ENCODE data around the gene CCDC34. TPM values are rescaled to one million over a fixed set of nuclear protein-coding genes. Genes with fewer than 3 reads are reported as not detected.
A peak's percentile ranks its signal among the peaks of the same experiment; 100 is the strongest.

The CCDC34 gene
- total RNA-seq, 1 donor from 2014 or later, result 30.6 TPM

- Histone ChIP-seq H3K9me3 (ENCODE audit: low read depth) (no peaks in the 10 kb centered on the region), H3K79me2 (ENCODE audit: low read depth) (peaks cover 21% of the 10 kb centered on the region), H3K27me3 (no peaks in the 10 kb centered on the region), H3K9ac (no peak overlapping the region), H4K20me1 (ENCODE audit: low read depth) (no peaks in the 10 kb centered on the region), H3K4me2 (no peak overlapping the region), H3K4me3 (no peak overlapping the region), H3K36me3 (no peaks in the 10 kb centered on the region), H2AFZ (replicated peaks) (no peak overlapping the region), H3K27ac (no peak overlapping the region), H3K4me1 (peaks cover 23% of the 10 kb centered on the region), H3F3A (ENCODE audit: low read depth) (peaks cover 19% of the 10 kb centered on the region)
- Mint-ChIP-seq H3K36me3 (peaks cover 18% of the 10 kb centered on the region), H3K27ac (no peak overlapping the region), H3K9me3 (no peaks in the 10 kb centered on the region), H3K27me3 (ENCODE audit: insufficient read depth, low read depth) (peaks cover 2% of the 10 kb centered on the region), H3K4me1 (peaks cover 24% of the 10 kb centered on the region), H3K4me3 (no peak overlapping the region)
- no peak for DNase-seq (ENCODE audit: low spot score)
- no peak for TF ChIP-seq EZH2 (IDR thresholded peaks at IDR 0.05)
- no peak for TF ChIP-seq EZH2phosphoT487 (IDR thresholded peaks at IDR 0.05)
- no peak for TF ChIP-seq CTCF (IDR thresholded peaks at IDR 0.05)
Observed at GRCh38 chr11:27356624-27357222, 6.3 kb downstream of the CCDC34 start.

- H2AFZ ChIP-seq (replicated peaks), result no peak overlapping the region
- H3K9me3 ChIP-seq (ENCODE audit: low read depth), result no peaks in the 10 kb centered on the region
- peaks cover 13% of the 10 kb centered on the region for H3K79me2 ChIP-seq (ENCODE audit: low read depth)
- no peak overlapping the region for H3K4me3 ChIP-seq
- H3K27ac ChIP-seq, result peak overlapping the region; percentile 39
- no peaks in the 10 kb centered on the region for H4K20me1 ChIP-seq (ENCODE audit: low read depth)
- Mint-ChIP-seq H3K4me3 (no peak overlapping the region), H3K9me3 (no peaks in the 10 kb centered on the region), H3K27ac (no peak overlapping the region), H3K36me3 (peaks cover 26% of the 10 kb centered on the region), H3K27me3 (ENCODE audit: insufficient read depth, low read depth) (peaks cover 2% of the 10 kb centered on the region), H3K4me1 (peaks cover 14% of the 10 kb centered on the region)
- no peak overlapping the region for H3K9ac ChIP-seq
- no peak overlapping the region for H3K4me2 ChIP-seq
- H3F3A ChIP-seq (ENCODE audit: low read depth), result peaks cover 23% of the 10 kb centered on the region
- DNase-seq (ENCODE audit: low spot score), result no peak
- TF ChIP-seq EZH2 (IDR thresholded peaks at IDR 0.05) (no peak), CTCF (IDR thresholded peaks at IDR 0.05) (no peak), EZH2phosphoT487 (IDR thresholded peaks at IDR 0.05) (no peak)
- no peaks in the 10 kb centered on the region for H3K36me3 ChIP-seq
- peaks cover 23% of the 10 kb centered on the region for H3K4me1 ChIP-seq
- H3K27me3 ChIP-seq, result no peaks in the 10 kb centered on the region
Observed at GRCh38 chr11:27355575-27356104, 7.4 kb downstream of the CCDC34 start.

GRCh38 chr11:27354359-27354965, 8.6 kb downstream of the CCDC34 start:
- Histone ChIP-seq H3K9ac (no peak overlapping the region), H3K79me2 (ENCODE audit: low read depth) (peaks cover 13% of the 10 kb centered on the region), H3K36me3 (peaks cover under 1% of the 10 kb centered on the region), H3K4me3 (no peak overlapping the region), H3F3A (ENCODE audit: low read depth) (peaks cover 31% of the 10 kb centered on the region), H3K4me2 (no peak overlapping the region), H2AFZ (replicated peaks) (no peak overlapping the region), H4K20me1 (ENCODE audit: low read depth) (no peaks in the 10 kb centered on the region), H3K9me3 (ENCODE audit: low read depth) (no peaks in the 10 kb centered on the region), H3K27ac (no peak overlapping the region), H3K4me1 (peaks cover 35% of the 10 kb centered on the region), H3K27me3 (no peaks in the 10 kb centered on the region)
- no peak for DNase-seq (ENCODE audit: low spot score)
- Mint-ChIP-seq H3K36me3 (peaks cover 27% of the 10 kb centered on the region), H3K9me3 (no peaks in the 10 kb centered on the region), H3K4me3 (no peak overlapping the region), H3K27ac (no peak overlapping the region), H3K27me3 (ENCODE audit: insufficient read depth, low read depth) (peaks cover 2% of the 10 kb centered on the region), H3K4me1 (peaks cover 13% of the 10 kb centered on the region)
- no peak for TF ChIP-seq EZH2phosphoT487 (IDR thresholded peaks at IDR 0.05)
- TF ChIP-seq EZH2 (IDR thresholded peaks at IDR 0.05), result no peak
- no peak for TF ChIP-seq CTCF (IDR thresholded peaks at IDR 0.05)

All from neural progenitor cell (in vitro differentiated cells).